Heart right ventricle (tissue), 16 donors: ENCODE data around the gene PAAF1. TPM values are rescaled to one million over a fixed set of nuclear protein-coding genes. Genes with fewer than 3 reads are reported as not detected.

Experiments
- ATAC-seq, 8 donors: fragments of 200-7000 bp; cut with Tn5 transposase; one replicate each; pipeline ENCODE4 v1.9.1; 2020; ENCODE audit warnings: mild to moderate bottlenecking in 8 of 8, moderate library complexity in 8 of 8, moderate number of reproducible peaks in 1 of 8
- DNase-seq, 2 donors: peaks; one replicate each; pipeline ENCODE4 v3.0.0-alpha.2; 2020
- H3K27ac ChIP-seq, 10 donors: fragments of 200-600 bp; sonication (generic) in 2 of 10; one replicate each; pipeline versions ENCODE4 v1.5.0 to v1.8.0; 2020 to 2022; ENCODE audit warnings: mild to moderate bottlenecking in 3 of 10
- H3K27me3 ChIP-seq, 7 donors: fragments of 200-600 bp; one replicate each; pipeline ENCODE4 v1.8.0; 2021 to 2022; ENCODE audit warnings: mild to moderate bottlenecking in 2 of 7
- H3K36me3 ChIP-seq, 9 donors: fragments of 200-600 bp; sonication (generic) in 1 of 9; one replicate each; pipeline versions ENCODE4 v1.5.0 to v1.8.0; 2020 to 2022; ENCODE audit warnings: mild to moderate bottlenecking in 2 of 9
- H3K4me1 ChIP-seq, 9 donors: fragments of 200-600 bp; sonication (generic) in 1 of 9; one replicate each; pipeline versions ENCODE4 v1.5.0 to v1.8.0; 2020 to 2022; ENCODE audit warnings: mild to moderate bottlenecking in 4 of 9
- H3K4me3 ChIP-seq, 10 donors: fragments of 200-600 bp; sonication (generic) in 2 of 10; one replicate each; pipeline versions ENCODE4 v1.5.0 to v1.8.0; 2020 to 2022; ENCODE audit warnings: mild to moderate bottlenecking in 7 of 10, moderate library complexity in 2 of 10
- H3K9me3 ChIP-seq, 11 donors: fragments of 200-600 bp in 10 of 11; sonication (generic) in 2 of 11; one replicate each; pipeline versions ENCODE4 v1.5.0 to v1.8.0; 2013 to 2022; ENCODE audit warnings: mild to moderate bottlenecking in 2 of 11, control low read depth in 1 of 11, moderate library complexity in 1 of 11
- WGBS, 2 donors: extraction: QIAGEN DNeasy Blood & Tissue Kit; methylation state at CpG; one replicate each; pipeline ENCODE4 v1.1.7; 2013; ENCODE audit warnings: inconsistent platforms in 1 of 2; 5-methylcytosine and 5-hydroxymethylcytosine counted together
- intact Hi-C, 10 donors: fragments of 100-400 bp; cut with DNase I; formaldehyde crosslinking; loops; one replicate each; pipeline versions ENCODE4 v1.11.1 to v1.14.2; 2022
- polyA plus RNA-seq, 2 donors: library from polyadenylated mRNA; stranded (reverse); fragments of 200-250 nt; gene quantifications; one replicate each; pipeline ENCODE4 v1.2.3, GENCODE V29; 2013
- total RNA-seq, 10 donors: library from RNA; stranded (reverse); fragmentation: NEBNext Ultra II Directional in 3 of 10; extraction: Animal tissue kit (Norgen Biotek cat#: 25700) in 3 of 10; gene quantifications; one replicate each; pipeline versions ENCODE4 v1.2.1 to v1.2.4, GENCODE V29; 2021 to 2023
- TF ChIP-seq, protein P1 (sequence below), 9 donors: fragments of 200-600 bp; sonication (generic) in 2 of 9; IDR thresholded peaks; one replicate each; pipeline versions ENCODE4 v1.5.0 to v1.8.0; 2021 to 2022; ENCODE audit warnings: antibody characterized with exemption in 9 of 9, mild to moderate bottlenecking in 5 of 9, moderate library complexity in 1 of 9
- donor health status: Arrhythmogenic right ventricular cardiomyopathy.
- donor health status: ischemic (EF 13 %, LVEDD 7.1; RV severe dilation, severe dysfunction).
- donor health status: healthy with polysubstance abuse.
- donor health status: DM: no; HTN: yes; CAD: no.
- donor health status: DM: no; HTN: no; CAD: no.
- donor health status: ischemic (EF 25% LVEDD 6.9; RV normal size, moderate dysfunction).
- donor health status: ischemic (EF 25% LVEDD 5.7; RV mildly dilated, moderate dysfunction).
- donor health status: healthy.
- donor health status: DM: yes; HTN: yes; CAD: no.
- donor health status: Ischemic cardiomyopathy.
- donor health status: ischemic (EF 35%, LVEDD 5.7; RV mildly dilated, moderate dysfunction).
- donor health status: nonischemic (EF 11% LVEDD 7.7; RV severe dilation, severe dysfunction).
- donor health status: DM: yes; HTN: yes; CAD: no.
- donor health status: PGD.
- donor health status: ischemic (EF 29% LVEDD 5.4; RV normal size, mild dysfunction).
- donor health status: nonischemic (EF 23%, LVEDD 6.1; RV moderate dilation, normal function).

PAAF1 gene
- total and polyA plus RNA-seq, 12 donors, result 7.7 to 27.4 (median 12.8) TPM

DNA sequence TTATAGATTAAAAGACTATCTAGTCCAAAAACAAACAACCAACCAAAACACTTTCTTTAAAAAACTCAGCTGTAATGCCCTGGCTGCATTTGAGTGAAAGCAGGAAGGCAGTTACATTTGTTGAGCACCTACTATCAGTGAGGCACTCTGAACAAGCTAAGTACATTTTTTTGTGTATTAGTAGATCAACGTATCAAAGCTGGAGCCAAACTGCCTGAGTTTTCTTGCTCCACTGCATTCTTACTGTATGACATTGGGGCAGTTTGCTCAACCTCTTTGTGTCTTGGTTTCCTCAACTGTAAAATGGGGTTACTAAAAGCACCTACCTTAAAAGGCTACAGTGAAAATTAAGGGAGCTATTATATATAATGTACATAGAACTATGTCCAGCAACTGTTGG lies 22.1 kb upstream of the PAAF1 start:
- DNase-seq (no peak), ATAC-seq (no peak)
- Histone ChIP-seq H3K4me1 (peaks cover 0 to 21% (median 3%) of the 10 kb centered on the region in 9 donors), H3K9me3 (no peaks in the 10 kb centered on the region), H3K27ac (no peak overlapping the region), H3K36me3 (peaks cover 0 to 33% (median 0%) of the 10 kb centered on the region in 9 donors), H3K4me3 (no peak overlapping the region), H3K27me3 (no peaks in the 10 kb centered on the region)
- WGBS, 2 donors, result 90 to 97% methylated on average over 1 of the region's 1 CpG
- TF ChIP-seq, protein P1, sequence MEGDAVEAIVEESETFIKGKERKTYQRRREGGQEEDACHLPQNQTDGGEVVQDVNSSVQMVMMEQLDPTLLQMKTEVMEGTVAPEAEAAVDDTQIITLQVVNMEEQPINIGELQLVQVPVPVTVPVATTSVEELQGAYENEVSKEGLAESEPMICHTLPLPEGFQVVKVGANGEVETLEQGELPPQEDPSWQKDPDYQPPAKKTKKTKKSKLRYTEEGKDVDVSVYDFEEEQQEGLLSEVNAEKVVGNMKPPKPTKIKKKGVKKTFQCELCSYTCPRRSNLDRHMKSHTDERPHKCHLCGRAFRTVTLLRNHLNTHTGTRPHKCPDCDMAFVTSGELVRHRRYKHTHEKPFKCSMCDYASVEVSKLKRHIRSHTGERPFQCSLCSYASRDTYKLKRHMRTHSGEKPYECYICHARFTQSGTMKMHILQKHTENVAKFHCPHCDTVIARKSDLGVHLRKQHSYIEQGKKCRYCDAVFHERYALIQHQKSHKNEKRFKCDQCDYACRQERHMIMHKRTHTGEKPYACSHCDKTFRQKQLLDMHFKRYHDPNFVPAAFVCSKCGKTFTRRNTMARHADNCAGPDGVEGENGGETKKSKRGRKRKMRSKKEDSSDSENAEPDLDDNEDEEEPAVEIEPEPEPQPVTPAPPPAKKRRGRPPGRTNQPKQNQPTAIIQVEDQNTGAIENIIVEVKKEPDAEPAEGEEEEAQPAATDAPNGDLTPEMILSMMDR (IDR thresholded peaks at IDR 0.05), result no peak
- intact Hi-C loops, result no loop called here

DNA sequence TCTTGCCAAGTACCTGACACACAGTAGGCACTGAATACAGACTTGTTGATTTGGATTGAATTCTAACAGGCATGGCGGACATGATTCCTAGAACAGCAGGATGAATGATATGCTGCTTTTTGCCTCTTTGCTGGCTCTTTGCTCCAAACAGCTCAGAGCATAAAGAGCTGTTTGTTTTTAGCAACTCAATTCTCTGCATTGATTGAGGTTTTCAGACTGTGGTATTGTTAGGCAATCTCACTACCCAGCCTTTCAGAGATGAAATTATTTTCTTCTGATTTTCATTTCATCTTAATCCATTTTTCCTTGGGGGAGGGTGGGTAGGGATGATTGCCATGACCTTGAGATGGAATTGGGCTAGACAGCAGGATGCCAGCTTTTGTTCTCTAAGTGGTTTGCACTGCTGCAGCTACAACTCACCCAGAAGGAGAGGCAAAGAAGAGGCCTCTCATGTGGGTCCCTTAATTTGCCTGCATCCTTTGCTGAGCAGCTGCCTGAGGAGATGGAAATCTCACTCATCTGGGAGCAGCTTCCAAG lies 20.7 kb upstream of the PAAF1 start:
- Histone ChIP-seq H3K9me3 (no peaks in the 10 kb centered on the region), H3K36me3 (peaks cover 0 to 36% (median 0%) of the 10 kb centered on the region in 9 donors), H3K27me3 (no peaks in the 10 kb centered on the region), H3K27ac (peak overlapping the region in 8 of 10 donors; percentile 15 to 57 (median 48)), H3K4me3 (no peak overlapping the region), H3K4me1 (peaks cover 0 to 21% (median 3%) of the 10 kb centered on the region in 9 donors)
- DNase-seq, result no peak
- ATAC-seq, result peak in 3 of 8 donors; percentile 20 to 44 (median 44)
- TF ChIP-seq, protein P1 (IDR thresholded peaks at IDR 0.05), result no peak
- intact Hi-C loops, result no loop called here
- WGBS, 2 donors, result 53 to 66% methylated on average over 1 of the region's 1 CpG

DNA sequence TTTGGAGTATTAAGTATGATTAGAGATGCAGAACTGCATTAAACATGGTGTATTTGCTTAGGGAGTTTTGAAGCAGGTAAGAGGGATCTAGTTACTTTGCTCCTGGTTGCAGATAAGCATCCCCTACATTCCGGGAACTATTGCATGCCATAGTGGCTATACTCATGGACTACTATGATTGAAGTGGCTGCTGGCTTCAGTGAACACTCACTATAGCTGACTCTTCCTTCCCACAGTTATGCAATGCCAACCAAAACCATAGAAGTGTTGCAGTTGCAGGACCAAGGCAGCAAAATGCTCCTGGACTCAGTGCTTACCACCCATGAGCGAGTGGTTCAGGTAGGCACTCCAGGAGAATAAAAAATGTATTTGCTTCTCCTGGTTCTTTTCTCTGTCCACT lies 17.1 kb upstream of the PAAF1 start:
- Histone ChIP-seq H3K36me3 (peaks cover 0 to 62% (median 8%) of the 10 kb centered on the region in 9 donors), H3K4me1 (peaks cover 0 to 16% (median 3%) of the 10 kb centered on the region in 9 donors), H3K9me3 (no peaks in the 10 kb centered on the region), H3K4me3 (no peak overlapping the region), H3K27me3 (no peaks in the 10 kb centered on the region), H3K27ac (no peak overlapping the region)
- intact Hi-C loops, result no loop called here
- DNase-seq, result no peak
- WGBS, 2 donors, result 80 to 88% methylated on average over 2 of the region's 2 CpGs
- no peak for ATAC-seq
- TF ChIP-seq, protein P1 (IDR thresholded peaks at IDR 0.05), result no peak

DNA sequence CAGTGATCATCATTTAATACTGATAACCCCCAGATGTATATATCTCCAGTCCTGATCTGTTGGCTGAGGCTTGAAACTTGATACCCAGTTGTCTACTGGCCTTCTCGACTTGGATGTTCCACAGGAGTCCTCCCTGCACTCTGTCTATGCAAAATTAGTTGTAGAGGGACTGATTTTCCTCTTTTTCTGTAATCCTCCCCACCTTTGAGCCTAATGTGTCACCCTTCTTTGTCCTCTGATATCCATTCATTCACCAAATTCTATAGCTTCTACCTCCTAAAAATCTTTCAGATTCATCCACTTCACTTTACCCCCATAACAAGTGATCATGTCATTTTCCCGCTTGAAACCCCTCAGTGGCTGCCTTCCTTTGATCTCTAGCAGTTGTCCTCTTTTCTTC lies 16.6 kb upstream of the PAAF1 start:
- DNase-seq, result no peak
- ATAC-seq, result no peak
- Histone ChIP-seq H3K27ac (no peak overlapping the region), H3K9me3 (no peaks in the 10 kb centered on the region), H3K36me3 (peaks cover 0 to 62% (median 8%) of the 10 kb centered on the region in 9 donors), H3K4me3 (no peak overlapping the region), H3K27me3 (no peaks in the 10 kb centered on the region), H3K4me1 (peaks cover 0 to 16% (median 3%) of the 10 kb centered on the region in 9 donors)
- 69 to 73% methylated on average over 2 of the region's 2 CpGs for WGBS, 2 donors
- TF ChIP-seq, protein P1 (IDR thresholded peaks at IDR 0.05), result no peak
- intact Hi-C loops, result no loop called here
